Frontal cortex (tissue), 4 donors: ENCODE results near the gene SUPV3L1. TPM values are rescaled to one million over a fixed set of nuclear protein-coding genes. Genes with fewer than 3 reads are reported as not detected.

Experiments
- DNase-seq, 2 donors: peaks; one replicate each; pipeline ENCODE4 v3.0.0; 2012; ENCODE audit warnings: low spot score in 2 of 2
- FAIRE-seq: peaks from 2 replicates; lab custom pipeline; 2012; peaks lifted over from hg19 to GRCh38; lab: Jason Lieb, UNC
- total RNA-seq: library from RNA; depleted of rRNA; stranded (reverse); fragments of >200 nt; gene quantifications from one replicate; pipeline ENCODE4 v1.2.3, GENCODE V29; 2014
- donor health status: control.
- donor health status: control.
- donor health status: control.

The SUPV3L1 gene
- total RNA-seq, 1 donor from 2014 or later = 40.4 TPM

- DNase-seq (no peak), FAIRE-seq (no peak)
These were observed 45.6 kb downstream of the SUPV3L1 start for GRCh38 chr10:69225681-69226080.

- no peak for DNase-seq
- FAIRE-seq = no peak
These were observed 47.0 kb downstream of the SUPV3L1 start for GRCh38 chr10:69226919-69227450.

GRCh38 chr10:69228151-69228550 lies 48.1 kb downstream of the SUPV3L1 start:
- DNase-seq (no peak), FAIRE-seq (no peak)

- FAIRE-seq (no peak), DNase-seq (no peak)
These were observed 49.5 kb downstream of the SUPV3L1 start for GRCh38 chr10:69229616-69229916.

GRCh38 chr10:69230128-69230527 lies 50.1 kb downstream of the SUPV3L1 start:
- FAIRE-seq = no peak
- no peak for DNase-seq

- DNase-seq = no peak
- FAIRE-seq = no peak
These were observed 52.2 kb downstream of the SUPV3L1 start for GRCh38 chr10:69232252-69232651.

- DNase-seq (no peak), FAIRE-seq (no peak)
These were observed 52.9 kb downstream of the SUPV3L1 start for GRCh38 chr10:69232736-69233480.

- no peak for DNase-seq
- FAIRE-seq = no peak
These were observed 54.4 kb downstream of the SUPV3L1 start for GRCh38 chr10:69234447-69234846.

- no peak for FAIRE-seq
- DNase-seq = peak; percentile 59 to 84
These were observed 57.6 kb downstream of the SUPV3L1 start for GRCh38 chr10:69237528-69238159.

- FAIRE-seq = no peak
These were observed 59.1 kb downstream of the SUPV3L1 start for GRCh38 chr10:69239136-69239535.

GRCh38 chr10:69239816-69240434 lies 59.9 kb downstream of the SUPV3L1 start:
- no peak for FAIRE-seq
- no peak for DNase-seq

More at GRCh38 chr10:69239136-69239535, 59.1 kb downstream of the SUPV3L1 start:
- DNase-seq = no peak

GRCh38 chr10:69240455-69240854 lies 60.4 kb downstream of the SUPV3L1 start:
- no peak for FAIRE-seq
- no peak for DNase-seq

- DNase-seq (no peak), FAIRE-seq (no peak)
These were observed 61.5 kb downstream of the SUPV3L1 start for GRCh38 chr10:69241575-69241974.

GRCh38 chr10:69242040-69242851 lies 62.2 kb downstream of the SUPV3L1 start:
- no peak for FAIRE-seq
- no peak for DNase-seq

- FAIRE-seq = peak; percentile 31
- peak; percentile 68 to 76 for DNase-seq
These were observed 62.8 kb downstream of the SUPV3L1 start for GRCh38 chr10:69242852-69243212.

- DNase-seq (no peak), FAIRE-seq (no peak)
These were observed 63.8 kb downstream of the SUPV3L1 start for GRCh38 chr10:69243817-69244216.

- DNase-seq = no peak
- FAIRE-seq = no peak
These were observed 66.0 kb downstream of the SUPV3L1 start for GRCh38 chr10:69246036-69246435.

GRCh38 chr10:69246581-69247312 lies 66.7 kb downstream of the SUPV3L1 start:
- no peak for FAIRE-seq
- no peak for DNase-seq

- no peak for FAIRE-seq
- no peak for DNase-seq
These were observed 67.3 kb downstream of the SUPV3L1 start for GRCh38 chr10:69247313-69247710.
